CD14-positive monocyte (primary cell): ENCODE data around the gene WDR5B. TPM values are rescaled to one million over a fixed set of nuclear protein-coding genes. Genes with fewer than 3 reads are reported as not detected.

Experiments used
- DNase-seq, 3 donors: peaks; one replicate each; pipeline ENCODE4 v3.0.0-alpha.2; 2011 to 2022
- H2AFZ ChIP-seq: 2 replicates; pipeline ENCODE4 v1.6.0; 2012; ENCODE audit warnings: mild to moderate bottlenecking, low read depth, low read length, inconsistent platforms; ENCODE audit not compliant: insufficient read depth, poor library complexity, severe bottlenecking
- H3K27ac ChIP-seq, 2 donors: 1 replicate in 1 of 2; 2 replicates in 1 of 2; pipeline ENCODE4 v1.5.1; 2012 to 2013; ENCODE audit warnings: low read length in 2 of 2, control low read depth in 1 of 2, inconsistent platforms in 1 of 2, low read depth in 1 of 2, mild to moderate bottlenecking in 1 of 2
- H3K27me3 ChIP-seq, 2 donors: one replicate each; pipeline versions ENCODE4 v1.6.0 to v1.6.1; 2011 to 2013; ENCODE audit warnings: low read length in 2 of 2; ENCODE audit not compliant: control insufficient read depth in 2 of 2, insufficient read depth in 2 of 2
- H3K36me3 ChIP-seq, 2 donors: replicated peaks in 1 of 2; 1 replicate in 1 of 2; 2 replicates in 1 of 2; pipeline versions ENCODE4 v1.5.1 to v1.6.1; 2012 to 2013; ENCODE audit warnings: low read length in 2 of 2, control low read depth in 1 of 2, inconsistent platforms in 1 of 2, mild to moderate bottlenecking in 1 of 2; ENCODE audit not compliant: insufficient read depth in 2 of 2, control insufficient read depth in 1 of 2
- H3K4me1 ChIP-seq, 2 donors: 1 replicate in 1 of 2; 2 replicates in 1 of 2; pipeline versions ENCODE4 v1.5.1 to v1.6.1; 2012 to 2013; ENCODE audit warnings: low read length in 2 of 2, control low read depth in 1 of 2, inconsistent platforms in 1 of 2, mild to moderate bottlenecking in 1 of 2, moderate library complexity in 1 of 2; ENCODE audit not compliant: insufficient read depth in 2 of 2, control insufficient read depth in 1 of 2
- H3K4me2 ChIP-seq: replicated peaks from 2 replicates; pipeline ENCODE3; 2012; ENCODE audit warnings: low read length, moderate library complexity, mild to moderate bottlenecking; ENCODE audit not compliant: poor library complexity, severe bottlenecking; ENCODE audit errors: extremely low read depth
- H3K4me3 ChIP-seq, 3 experiments: fragments of 200-600 bp in 1 of 3; sonication (generic) in 1 of 3; replicated peaks in 1 of 3; 1 replicate in 2 of 3; 2 replicates in 1 of 3; pipeline ENCODE4 v1.5.1; 2011 to 2013; ENCODE audit warnings: low read length in 3 of 3, mild to moderate bottlenecking in 3 of 3, control low read depth in 2 of 3, low read depth in 2 of 3, inconsistent platforms in 1 of 3, moderate library complexity in 1 of 3
- H3K79me2 ChIP-seq: 2 replicates; pipeline ENCODE4 v1.6.0; 2012; ENCODE audit warnings: mild to moderate bottlenecking, control low read depth, inconsistent platforms, low read length, moderate library complexity; ENCODE audit not compliant: insufficient read depth
- H3K9ac ChIP-seq: 2 replicates; pipeline ENCODE4 v1.6.0; 2017; ENCODE audit warnings: low read length, mild to moderate bottlenecking; ENCODE audit not compliant: insufficient read depth, poor library complexity, severe bottlenecking
- H3K9me3 ChIP-seq, 2 donors: replicated peaks in 1 of 2; 1 replicate in 1 of 2; 2 replicates in 1 of 2; pipeline versions ENCODE4 v1.5.1 to v1.6.1; 2012 to 2013; ENCODE audit warnings: low read length in 2 of 2, control low read depth in 1 of 2; ENCODE audit not compliant: control insufficient read depth in 1 of 2, insufficient read depth in 1 of 2
- H4K20me1 ChIP-seq: 2 replicates; pipeline ENCODE4 v1.6.0; 2012; ENCODE audit warnings: mild to moderate bottlenecking, low read length, control low read depth, moderate library complexity; ENCODE audit not compliant: insufficient read depth
- H3K27ac Mint-ChIP-seq, 7 donors: one replicate each; pipeline ENCODE4 v1.8.0; 2020; ENCODE audit warnings: mild to moderate bottlenecking in 7 of 7, mixed read lengths in 7 of 7, moderate library complexity in 6 of 7, inconsistent platforms in 2 of 7
- H3K27me3 Mint-ChIP-seq, 3 donors: one replicate each; pipeline ENCODE4 v1.8.0; 2021 to 2022; ENCODE audit warnings: low read depth in 3 of 3, mild to moderate bottlenecking in 3 of 3, mixed read lengths in 3 of 3, moderate library complexity in 3 of 3, inconsistent platforms in 1 of 3
- H3K36me3 Mint-ChIP-seq, 2 donors: one replicate each; pipeline ENCODE4 v1.8.0; 2020; ENCODE audit warnings: mixed read lengths in 2 of 2, inconsistent platforms in 1 of 2, mild to moderate bottlenecking in 1 of 2
- H3K4me1 Mint-ChIP-seq: one replicate; pipeline ENCODE4 v1.8.0; 2020; ENCODE audit warnings: mild to moderate bottlenecking, mixed read lengths
- H3K4me3 Mint-ChIP-seq, 2 donors: one replicate each; pipeline ENCODE4 v1.8.0; 2020; ENCODE audit warnings: mild to moderate bottlenecking in 2 of 2, mixed read lengths in 2 of 2, moderate library complexity in 1 of 2
- H3K9me3 Mint-ChIP-seq, 7 donors: one replicate each; pipeline ENCODE4 v1.8.0; 2020 to 2022; ENCODE audit warnings: mixed read lengths in 7 of 7, mild to moderate bottlenecking in 6 of 7, moderate library complexity in 6 of 7, inconsistent platforms in 2 of 7
- CTCF ChIP-seq: fragments of 200-600 bp; IDR thresholded peaks from one replicate; pipeline ENCODE4 v1.8.0; 2022; ENCODE audit warnings: antibody characterized with exemption, mild to moderate bottlenecking
- WGBS: methylation state at CpG from one replicate; pipeline ENCODE4 v1.1.5; 2013; ENCODE audit warnings: missing lambda C conversion rate; ENCODE audit not compliant: insufficient coverage; 5-methylcytosine and 5-hydroxymethylcytosine counted together
- intact Hi-C, 2 donors: fragments of 100-400 bp; cut with micrococcal nuclease; formaldehyde crosslinking; loops; one replicate each; pipeline versions ENCODE4 v1.15.0 to v1.15.1; 2023
- polyA plus RNA-seq, 3 donors: library from polyadenylated mRNA; depleted of rRNA in 1 of 3; unstranded in 2 of 3; stranded (reverse) in 1 of 3; fragments of 300-500 nt in 2 of 3; fragments of >200 nt in 1 of 3; fragmentation: Illumina TruSeq in 2 of 3; gene quantifications; 1 replicate in 2 of 3; 2 replicates in 1 of 3; pipeline ENCODE4 v1.2.3, GENCODE V29; 2012 to 2021

Gene WDR5B
- polyA plus RNA-seq, 3 donors = 0.85 to 3.1 (median 0.85) TPM

GRCh38 chr3:122410111-122410510, 5.8 kb downstream of the WDR5B start:
- peaks cover 4 to 28% of the 10 kb centered on the region in 2 donors for H3K36me3 ChIP-seq
- H3K27me3 ChIP-seq = no peaks in the 10 kb centered on the region
- no CpG with 5 or more reads among the region's 4 CpGs for WGBS
- no peak for TF ChIP-seq CTCF
- DNase-seq = no peak
- H3K9ac ChIP-seq = no peak overlapping the region
- H3K4me1 ChIP-seq = peaks cover 27 to 31% of the 10 kb centered on the region in 2 donors
- H3K4me1 Mint-ChIP-seq = peaks cover 46% of the 10 kb centered on the region
- H3K79me2 ChIP-seq = peaks cover 48% of the 10 kb centered on the region
- peak overlapping the region in 5 of 7 donors; percentile 70 to 99 (median 92) for H3K27ac Mint-ChIP-seq
- H3K9me3 ChIP-seq = no peaks in the 10 kb centered on the region
- intact Hi-C loops = loop anchor here (10.0 kb wide), 2 partner anchors 105 to 865 kb away; partner anchors contain the start of genes POLQ (in 2 of the 2) and KPNA1 (in 1 of the 2)
- peak overlapping the region; percentile 56 to 93 for H3K27ac ChIP-seq
- no peaks in the 10 kb centered on the region for H4K20me1 ChIP-seq
- peaks cover 14 to 31% of the 10 kb centered on the region in 2 donors for H3K36me3 Mint-ChIP-seq
- H3K27me3 Mint-ChIP-seq = no peaks in the 10 kb centered on the region
- peaks cover 0 to 2% (median 0%) of the 10 kb centered on the region in 7 donors for H3K9me3 Mint-ChIP-seq
- H3K4me3 Mint-ChIP-seq = peak overlapping the region in 1 of 2 donors; percentile 91
- peak overlapping the region; percentile 86 for H2AFZ ChIP-seq
- peak overlapping the region; percentile 82 for H3K4me2 ChIP-seq
- peak overlapping the region in 1 of 3 experiments; percentile 72 for H3K4me3 ChIP-seq

DNA sequence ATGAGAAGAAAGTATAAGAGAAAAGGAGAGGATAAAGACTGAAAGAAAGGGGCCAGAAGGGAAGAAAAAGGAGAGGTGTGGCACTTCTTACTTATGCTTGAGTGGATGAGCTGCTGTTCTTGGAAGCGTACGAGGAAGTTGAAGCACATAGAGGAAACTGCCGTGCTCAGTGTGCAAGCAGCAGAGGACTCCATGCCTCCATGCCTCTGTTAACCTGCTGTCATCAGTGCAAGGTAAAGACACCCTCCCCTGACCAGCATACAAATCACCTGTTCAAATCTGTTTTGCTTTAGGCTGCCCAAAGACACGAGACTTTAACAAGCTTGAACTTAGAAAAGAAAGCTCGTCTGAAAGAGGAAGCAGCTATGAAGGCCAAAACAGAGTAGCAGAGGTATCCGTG, 6.4 kb downstream of the WDR5B start:
- Mint-ChIP-seq H3K9me3 (peaks cover 0 to 2% (median 0%) of the 10 kb centered on the region in 7 donors), H3K4me3 (peak overlapping the region; percentile 91 to 93), H3K27ac (peak overlapping the region; percentile 85 to 99 (median 92)), H3K36me3 (peaks cover 20 to 34% of the 10 kb centered on the region in 2 donors), H3K4me1 (peaks cover 39% of the 10 kb centered on the region), H3K27me3 (no peaks in the 10 kb centered on the region)
- intact Hi-C loops = no loop called here
- Histone ChIP-seq H4K20me1 (no peaks in the 10 kb centered on the region), H2AFZ (peak overlapping the region; percentile 86), H3K4me3 (peak overlapping the region; percentile 24 to 96 (median 72)), H3K27ac (peak overlapping the region; percentile 79 to 93), H3K27me3 (no peaks in the 10 kb centered on the region), H3K4me2 (peak overlapping the region; percentile 82), H3K79me2 (peaks cover 42% of the 10 kb centered on the region), H3K9me3 (no peaks in the 10 kb centered on the region), H3K9ac (peak overlapping the region; percentile 66), H3K36me3 (peaks cover 4 to 35% of the 10 kb centered on the region in 2 donors), H3K4me1 (peaks cover 21 to 24% of the 10 kb centered on the region in 2 donors)
- peak; percentile 29 to 47 (median 40) for DNase-seq
- TF ChIP-seq CTCF = no peak
- 0% methylated on average over 3 of the region's 6 CpGs for WGBS
